Non-pigmented ciliary epithelial cell (primary cell): Measurements from ENCODE around the gene KREMEN1.

Experiments
- DNase-seq: peaks from one replicate; pipeline ENCODE4 v3.0.0-alpha.2; 2010; ENCODE audit warnings: low read depth

Gene KREMEN1

DNA sequence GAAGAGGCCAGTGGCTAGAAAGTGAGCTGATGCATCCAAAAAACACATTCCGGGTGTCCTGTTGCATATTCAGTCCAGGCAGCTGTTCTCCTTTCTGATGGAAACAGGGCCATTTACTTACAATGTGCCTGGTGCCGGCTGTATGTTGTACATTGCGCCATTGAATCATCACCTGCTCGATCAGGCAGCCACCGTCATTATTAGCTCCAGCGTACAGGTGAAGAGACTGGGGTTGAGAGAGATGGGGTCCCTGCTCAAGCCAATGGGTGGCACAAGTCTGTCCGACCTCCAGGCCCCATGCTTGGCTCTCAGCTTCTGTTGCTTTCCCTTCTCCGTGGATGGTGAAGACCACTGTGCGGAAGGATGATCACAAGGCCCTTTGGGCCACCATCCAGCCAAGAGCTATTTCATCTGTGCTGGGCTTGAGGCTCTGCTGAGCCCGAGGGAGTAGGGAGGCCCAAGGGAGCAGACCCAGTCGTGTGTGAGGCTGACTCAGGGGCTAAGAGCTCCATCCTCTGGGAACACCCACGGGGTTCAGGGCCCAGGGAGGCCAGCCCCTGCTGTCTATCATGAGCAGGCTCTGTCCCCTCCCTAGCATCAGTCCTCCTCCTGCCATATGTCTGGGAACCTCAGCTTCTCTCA is 112.1 kb downstream of the KREMEN1 start:
- no peak for DNase-seq

DNA sequence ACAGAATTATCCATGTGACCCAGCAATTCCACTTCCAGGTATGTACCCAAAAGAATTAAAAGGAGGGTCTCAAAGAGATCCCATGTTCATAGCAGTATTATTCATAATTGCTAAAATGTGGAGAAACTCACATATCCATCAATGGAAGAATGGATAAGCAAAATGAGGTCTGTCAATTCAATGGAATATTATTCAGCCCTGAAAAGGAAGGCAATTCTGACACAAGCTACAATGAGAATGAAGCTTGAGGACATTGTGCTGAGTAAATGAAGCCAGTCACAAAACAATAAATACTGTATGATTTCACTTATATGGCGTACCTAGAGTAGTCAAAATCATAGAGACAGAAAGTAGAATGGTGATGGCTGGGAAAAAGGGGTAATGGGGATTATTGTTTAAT is 113.5 kb downstream of the KREMEN1 start:
- no peak for DNase-seq

DNA sequence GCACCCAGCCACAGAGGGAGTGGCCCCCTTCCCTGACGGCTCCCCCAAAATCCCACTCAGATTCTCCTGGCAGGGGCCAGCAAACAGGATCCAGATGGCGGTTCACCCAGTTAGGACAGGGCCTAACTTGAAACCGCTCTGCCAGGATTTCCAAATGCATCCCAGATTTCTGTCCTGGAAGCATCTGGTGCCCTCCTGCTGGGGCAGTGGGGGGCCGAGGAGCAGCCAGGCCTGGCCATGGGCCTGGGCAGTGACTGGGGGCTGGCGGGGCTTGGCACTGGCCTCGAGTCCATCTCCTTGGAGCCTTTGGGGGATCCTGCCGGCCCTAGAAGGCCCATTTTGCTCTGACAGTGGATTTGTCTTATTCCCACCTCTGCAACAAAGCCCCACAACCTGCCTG is 115.0 kb downstream of the KREMEN1 start:
- no peak for DNase-seq

DNA sequence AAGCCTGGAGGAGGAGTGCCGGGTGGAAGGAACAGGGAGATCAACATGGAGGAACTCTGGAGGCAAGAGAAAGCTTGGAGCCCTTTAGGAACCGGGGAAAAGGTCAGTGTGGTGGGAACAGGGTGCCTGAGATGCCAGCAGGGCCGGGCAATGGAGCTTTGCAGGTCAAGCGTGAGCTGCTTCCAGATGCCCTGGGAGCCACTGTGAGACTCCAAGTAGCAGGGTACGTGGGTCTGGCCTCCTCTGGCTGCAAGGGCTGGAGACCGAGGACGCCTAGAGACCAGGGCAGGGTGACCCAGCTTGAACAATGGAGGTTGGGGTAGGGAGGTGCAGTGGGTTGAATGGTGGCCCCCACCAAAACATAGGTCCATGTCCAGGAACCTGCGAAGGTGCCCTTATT is 117.2 kb downstream of the KREMEN1 start:
- no peak for DNase-seq

DNA sequence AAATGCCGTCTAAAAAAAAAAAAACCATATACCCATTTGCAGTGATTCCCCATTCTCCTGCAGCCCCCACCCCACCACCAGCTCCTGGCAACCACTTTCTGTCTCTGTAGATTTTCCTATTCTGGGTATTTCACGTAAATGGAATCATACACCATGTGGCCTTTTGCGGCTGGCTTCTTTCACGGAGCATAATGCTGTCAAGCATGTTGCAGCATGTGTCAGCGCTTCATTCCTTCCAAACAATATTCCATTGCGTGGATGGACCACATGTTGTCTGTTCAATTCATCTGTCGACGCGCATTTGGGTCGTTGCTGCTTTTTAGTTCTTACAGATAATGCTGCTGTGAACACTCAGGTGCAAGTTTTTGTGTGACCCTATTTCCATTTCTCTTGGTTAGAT is 118.1 kb downstream of the KREMEN1 start:
- no peak for DNase-seq

DNA sequence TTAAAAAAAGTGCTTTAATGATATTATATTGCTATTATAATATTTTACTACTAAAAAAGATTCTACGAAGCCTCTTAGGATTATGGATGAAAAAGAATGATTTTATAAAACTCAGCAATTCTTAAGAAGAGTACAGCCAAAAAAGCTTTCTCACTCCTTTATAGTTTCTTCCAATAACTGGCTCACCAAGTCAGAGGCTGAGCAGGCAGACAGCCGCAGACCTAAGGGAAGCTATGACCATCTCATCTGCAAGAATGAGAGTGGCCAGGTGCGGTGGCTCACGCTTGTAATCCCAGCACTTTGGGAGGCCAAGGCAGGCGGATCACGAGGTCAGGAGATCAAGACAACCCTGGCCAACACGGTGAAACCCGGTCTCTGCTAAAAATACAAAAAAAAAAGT is 120.2 kb downstream of the KREMEN1 start:
- DNase-seq, result no peak

DNA sequence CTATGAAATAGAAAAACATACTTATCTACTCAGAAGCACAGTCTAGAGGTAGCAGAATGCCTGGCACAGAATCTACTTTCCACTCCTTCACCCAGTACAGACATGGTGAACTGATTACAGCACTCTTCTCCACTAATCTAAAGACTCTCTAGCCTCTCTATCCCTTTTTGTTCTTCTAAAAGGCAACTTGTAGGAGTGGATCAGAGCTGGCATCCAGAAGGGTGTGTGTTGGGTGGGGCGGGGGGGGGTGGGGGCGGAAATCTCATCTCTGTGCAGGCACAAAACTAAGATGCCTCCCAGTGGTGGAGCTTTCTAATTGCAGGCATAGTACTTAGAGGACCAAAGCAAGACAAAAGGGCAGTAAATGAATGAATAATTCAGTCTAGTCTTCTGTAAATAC is 121.3 kb downstream of the KREMEN1 start:
- no peak for DNase-seq

DNA sequence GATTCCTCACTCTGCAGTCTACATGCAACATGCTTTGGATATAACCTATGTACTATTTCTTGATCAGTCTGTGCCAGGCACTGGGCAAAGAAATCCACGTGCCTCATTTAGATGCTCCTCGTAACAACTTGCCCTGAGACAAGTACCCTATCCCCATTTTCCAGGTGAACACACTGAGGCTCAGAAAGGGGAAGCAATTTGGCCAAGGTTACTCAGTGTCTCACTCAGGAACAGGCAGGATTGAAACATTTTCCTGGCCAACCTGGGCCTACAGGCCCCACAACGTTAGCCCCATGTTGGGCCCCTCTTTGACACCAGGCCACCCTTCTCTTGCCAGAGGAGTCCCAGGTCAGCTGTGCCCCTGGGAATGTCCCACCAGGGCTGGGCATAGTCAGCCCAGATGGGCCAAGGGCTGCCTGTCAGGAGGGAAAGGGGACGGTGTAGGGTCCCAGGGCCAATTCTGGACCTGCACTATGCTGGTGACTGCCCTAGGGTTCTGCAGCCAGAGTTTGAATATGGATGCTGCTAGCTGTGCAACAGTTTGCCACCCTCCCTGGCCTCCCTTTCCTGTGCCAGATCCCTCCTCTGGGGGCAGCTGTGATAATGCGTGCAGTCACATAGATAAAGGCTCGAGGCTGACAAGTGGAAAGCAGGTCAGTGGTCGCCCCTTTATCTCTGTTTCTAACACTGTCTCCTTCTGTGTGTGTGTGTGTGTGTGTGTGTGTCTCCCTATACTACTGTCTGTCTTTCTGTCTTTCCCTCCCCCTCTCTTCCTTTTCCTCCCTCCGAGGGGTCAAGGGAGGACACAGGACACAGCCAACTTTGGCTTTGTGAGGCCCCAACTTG is 122.5 kb downstream of the KREMEN1 start:
- no peak for DNase-seq

DNA sequence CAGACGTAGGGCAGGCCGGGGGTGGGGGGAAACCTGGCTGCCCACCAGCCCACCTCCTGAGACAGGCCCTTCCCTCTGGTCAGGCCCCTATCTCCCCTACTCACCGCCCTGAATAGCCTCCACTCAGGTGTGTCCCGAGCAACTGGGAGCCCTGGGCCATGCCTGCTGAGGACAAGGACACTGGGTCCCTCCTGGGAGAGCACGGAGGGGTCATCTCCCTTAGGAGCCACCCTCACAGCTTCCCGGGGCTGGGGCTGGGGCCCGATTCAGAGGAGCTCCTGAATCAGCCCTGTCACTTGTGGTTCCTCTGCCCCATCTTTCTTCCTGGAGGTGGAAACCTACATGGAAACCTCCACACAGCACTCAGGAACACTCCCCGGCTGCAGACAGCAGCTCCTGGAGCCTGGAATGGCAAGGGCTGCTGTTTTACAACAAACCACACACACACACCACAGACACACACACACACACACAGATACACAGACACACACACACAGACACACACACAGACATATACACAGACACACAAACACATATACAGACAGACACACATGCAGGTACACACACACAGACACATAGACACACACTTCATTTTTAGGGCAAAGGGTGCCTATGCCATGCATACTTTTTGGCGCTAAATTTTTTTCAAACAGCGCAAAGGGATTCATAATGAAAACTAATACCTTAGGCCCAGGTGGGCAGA is 123.3 kb downstream of the KREMEN1 start:
- no peak for DNase-seq

DNA sequence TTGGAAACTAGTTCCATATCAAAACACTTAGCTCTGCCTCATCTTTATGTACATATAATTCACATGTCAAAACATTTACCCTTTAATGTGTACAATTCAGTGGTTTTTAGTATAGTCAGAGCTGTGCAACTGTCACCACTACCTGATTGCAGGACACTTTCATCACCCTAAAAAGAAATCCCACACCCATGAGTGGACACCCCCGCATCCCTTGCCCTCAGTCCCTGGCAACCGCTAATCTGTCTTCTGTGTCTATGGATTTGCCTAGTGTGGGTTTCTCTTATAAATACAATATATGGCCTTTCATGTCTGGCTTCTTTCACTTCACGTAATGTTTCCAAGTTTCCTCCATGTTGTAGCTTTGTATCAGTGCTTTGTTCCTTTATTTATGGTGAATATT is 124.3 kb downstream of the KREMEN1 start:
- DNase-seq, result no peak

DNA sequence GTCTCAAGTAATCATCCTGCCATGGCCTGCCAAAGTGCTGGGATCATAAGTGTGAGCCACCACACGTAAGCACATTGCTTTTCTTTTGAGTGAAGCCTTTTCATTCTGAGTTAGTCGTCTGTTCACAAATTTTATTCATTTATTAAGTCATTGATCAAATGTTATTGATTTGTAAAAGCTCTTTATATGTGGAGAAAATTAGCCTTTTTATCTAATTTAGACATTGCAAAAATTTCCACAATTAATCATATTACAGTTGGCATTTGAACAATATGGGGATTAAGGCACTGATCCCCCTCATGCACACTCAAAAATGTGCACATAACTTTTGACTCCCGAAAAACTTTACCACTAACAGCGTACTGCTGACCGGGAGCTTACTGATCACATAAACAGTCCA is 125.4 kb downstream of the KREMEN1 start:
- no peak for DNase-seq

DNA sequence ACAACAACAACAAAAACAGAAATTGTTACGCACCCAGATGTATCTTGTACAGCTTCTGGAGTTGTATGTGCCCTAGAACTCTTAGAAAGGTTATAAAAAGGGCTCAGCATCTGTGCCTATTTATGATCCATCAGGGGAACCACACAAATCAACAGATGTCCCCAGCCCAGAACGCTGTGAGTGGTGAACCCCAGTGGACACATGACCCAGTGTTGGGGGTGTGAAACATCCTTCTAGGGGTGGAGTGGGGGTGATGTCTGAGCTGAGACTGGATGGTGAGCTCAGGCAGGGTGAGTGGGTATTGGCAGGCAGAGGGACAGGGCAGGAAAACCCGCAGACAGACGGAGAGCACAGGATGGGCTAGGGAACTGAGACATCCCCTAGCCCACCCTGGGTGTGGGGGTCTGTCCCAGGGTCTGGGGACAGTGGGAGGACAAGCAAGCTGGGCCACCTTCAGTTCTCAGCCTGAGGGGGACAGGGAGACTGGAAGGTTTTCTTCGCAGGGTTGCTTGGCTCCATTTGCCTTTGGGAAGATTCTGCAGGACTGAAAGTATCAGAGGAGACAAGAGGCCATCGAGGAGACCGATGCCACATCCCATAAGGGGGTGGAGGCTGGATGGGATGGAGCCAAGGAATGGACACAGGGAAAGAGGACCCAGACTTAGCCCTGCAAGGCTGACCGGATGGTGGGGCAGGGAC is 127.0 kb downstream of the KREMEN1 start:
- DNase-seq, result no peak

DNA sequence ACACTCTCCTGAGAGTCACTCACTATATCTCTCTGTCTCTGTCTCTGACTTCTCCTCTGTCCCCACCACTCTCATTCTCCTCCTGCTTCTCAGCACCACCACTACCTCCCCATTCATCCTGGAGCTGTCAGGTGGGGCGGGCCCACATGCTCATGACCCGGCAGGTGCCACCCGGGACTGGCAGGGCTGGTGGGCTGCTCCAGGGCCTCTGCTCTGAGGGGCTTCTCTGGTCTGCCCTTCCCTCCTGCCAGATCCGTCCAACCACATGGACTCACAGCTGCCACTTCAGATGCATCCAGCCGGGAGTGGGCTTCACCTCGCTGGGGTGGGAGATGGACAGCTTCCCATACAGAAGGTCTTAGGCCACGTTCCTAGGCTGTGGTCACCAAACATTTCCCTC is 128.1 kb downstream of the KREMEN1 start:
- DNase-seq, result no peak

DNA sequence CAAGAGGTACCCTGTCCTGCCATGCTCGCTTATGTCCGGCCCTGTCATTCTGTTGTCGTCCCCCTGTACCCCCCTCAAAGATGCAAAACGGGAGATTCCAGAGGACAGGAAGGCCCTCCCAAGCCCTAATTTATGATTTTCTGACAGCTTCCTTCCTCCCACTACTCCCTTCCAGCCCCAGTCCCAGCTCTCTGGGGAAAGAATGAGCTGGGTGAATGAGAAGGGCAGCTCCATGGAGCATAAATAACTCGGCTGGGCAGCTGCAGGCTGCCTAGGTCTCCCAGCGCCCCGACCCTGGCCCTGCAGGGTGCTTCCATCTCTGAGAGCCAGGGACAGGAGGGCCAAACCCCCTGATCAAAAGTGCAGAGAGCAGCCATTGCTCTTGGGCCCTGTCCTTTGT is 128.9 kb downstream of the KREMEN1 start:
- no peak for DNase-seq

DNA sequence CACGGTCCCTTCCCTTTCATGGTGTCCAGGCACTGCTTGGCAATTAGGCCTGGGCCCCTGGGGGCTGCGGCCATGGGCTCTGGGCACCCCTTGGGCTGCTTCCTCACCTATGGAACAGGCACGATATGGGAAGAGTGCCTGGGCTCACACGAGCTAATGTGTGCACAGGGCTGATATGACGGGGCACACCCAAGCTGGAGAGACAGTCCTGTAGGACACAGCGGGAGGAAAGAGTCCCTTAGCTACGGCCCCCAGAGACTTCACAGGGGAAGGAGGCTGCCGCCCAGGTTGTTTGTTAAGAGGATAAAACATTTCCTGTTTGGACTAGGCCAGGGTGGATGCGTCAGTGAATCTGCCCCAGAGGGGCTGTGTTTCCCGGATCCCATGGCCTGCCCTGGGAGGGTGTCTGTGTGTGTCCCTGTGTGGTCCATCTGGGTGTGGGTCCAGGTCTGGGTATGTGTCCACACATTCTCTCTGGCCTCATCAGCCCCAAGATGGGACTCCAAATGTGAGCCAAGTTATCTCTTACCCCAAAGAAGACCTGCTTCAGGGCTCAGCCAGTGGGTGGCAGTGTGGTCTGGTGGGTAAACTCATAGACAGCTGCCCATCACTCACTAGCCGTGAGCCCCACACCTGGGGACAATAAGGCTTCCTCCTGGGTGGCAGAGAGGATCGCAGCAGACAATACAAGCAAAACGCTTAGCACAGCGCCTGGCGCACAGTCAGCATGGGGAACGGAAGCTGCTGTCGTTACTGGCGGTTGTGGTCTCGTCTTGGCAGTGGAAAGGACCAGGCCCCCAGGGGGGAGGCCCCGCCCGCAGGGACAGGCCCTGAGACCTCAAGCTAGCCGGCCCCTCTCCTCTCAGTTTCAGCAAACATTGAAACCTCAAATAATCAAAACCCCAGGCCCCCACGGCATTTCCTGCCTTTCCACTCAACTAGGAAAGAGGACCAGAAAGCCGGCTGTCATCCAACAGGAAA is 129.7 kb downstream of the KREMEN1 start:
- DNase-seq, result no peak

DNA sequence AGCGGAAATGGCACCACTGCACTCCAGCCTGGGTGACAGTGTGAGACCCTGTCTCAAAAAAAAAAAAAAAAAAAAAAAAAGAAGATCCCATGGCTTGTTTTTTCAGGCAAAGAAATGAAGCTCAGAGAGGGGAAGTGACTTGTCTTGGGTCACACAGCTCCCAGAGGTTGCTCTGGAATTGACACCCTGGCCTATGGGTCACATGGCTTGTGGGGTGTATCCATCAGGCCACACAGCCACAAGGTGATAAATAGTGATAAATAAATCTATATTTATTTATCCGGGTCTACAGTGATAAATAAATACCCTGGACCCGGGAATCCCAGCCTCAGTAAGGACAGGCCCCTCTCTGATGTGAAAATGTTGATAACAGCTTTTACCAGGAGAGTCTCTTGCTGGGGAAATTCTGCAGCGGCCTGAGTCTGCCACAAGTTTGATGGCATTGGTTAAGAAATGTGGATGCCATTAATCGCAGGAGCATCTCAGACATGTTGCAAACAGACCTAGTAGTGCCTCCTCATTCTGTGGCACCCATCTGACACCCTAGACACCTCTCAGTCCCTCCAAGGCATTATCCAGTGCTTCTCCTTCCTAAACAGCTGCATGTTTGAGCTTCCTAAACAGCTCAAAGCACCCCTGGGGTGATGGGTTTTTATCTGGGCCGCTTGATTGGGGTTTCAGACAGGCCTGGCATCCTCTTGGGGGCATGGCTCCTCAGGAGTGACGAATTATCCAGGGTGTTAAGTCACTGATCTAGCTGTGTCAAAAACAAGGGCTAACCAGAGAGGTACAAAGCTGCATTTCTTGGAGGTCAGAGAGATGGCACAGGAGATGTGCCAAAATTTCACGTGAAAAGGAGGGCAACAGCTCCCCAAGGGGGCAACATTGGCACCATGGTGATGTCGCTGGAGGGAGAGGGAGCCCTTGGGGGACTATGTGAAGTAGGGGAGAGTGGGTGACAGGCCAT is 130.9 kb downstream of the KREMEN1 start:
- no peak for DNase-seq

DNA sequence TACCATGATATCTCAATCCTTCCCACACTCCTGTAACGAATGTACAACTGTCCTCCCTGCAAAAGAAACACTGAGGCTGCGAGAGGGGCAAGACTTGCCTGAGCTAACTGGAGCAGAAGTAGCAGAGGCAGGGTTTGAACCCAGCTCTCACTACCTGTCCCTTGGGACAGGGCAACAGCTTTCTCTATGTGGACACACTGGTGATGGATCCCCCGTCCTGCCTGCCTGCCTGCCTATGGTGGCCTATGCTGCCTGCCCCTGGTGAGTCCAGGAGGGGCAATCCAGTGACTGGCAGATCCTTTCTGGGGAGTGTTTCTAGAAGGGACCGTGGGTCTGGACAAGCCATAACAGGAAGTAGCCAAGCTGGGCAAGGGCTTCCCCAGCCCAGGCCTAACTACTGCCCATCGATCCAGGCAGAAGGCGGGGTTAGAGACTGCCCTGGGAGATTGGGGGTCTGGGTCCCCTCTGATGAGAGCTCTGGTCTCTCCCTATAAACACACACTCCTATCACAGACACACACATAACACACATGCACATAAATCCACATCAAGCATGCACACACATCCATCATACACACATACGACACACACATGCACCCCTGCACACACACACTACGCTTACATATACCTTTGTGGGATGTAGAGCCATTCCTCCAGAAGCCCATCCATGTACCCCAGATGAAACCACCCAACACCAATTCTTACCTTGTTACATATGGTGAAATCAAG is 131.8 kb downstream of the KREMEN1 start:
- DNase-seq, result no peak

DNA sequence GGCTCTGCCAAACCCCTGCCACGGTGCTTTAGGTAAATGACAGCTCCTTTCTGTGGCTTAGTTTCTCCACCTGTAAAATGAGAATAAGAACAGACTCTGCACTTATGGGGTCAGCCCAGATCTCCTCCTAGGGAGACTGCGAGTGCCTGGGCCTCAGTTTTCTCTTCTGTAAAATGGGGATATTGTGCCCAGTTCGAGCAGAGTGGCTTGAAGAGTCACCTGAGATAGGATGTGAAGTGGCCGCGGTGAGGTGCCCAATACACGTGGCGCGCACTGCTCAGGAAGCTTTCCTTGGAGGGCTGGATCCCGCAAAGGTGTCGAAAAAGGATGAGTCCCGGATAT is 132.4 kb downstream of the KREMEN1 start:
- no peak for DNase-seq

DNA sequence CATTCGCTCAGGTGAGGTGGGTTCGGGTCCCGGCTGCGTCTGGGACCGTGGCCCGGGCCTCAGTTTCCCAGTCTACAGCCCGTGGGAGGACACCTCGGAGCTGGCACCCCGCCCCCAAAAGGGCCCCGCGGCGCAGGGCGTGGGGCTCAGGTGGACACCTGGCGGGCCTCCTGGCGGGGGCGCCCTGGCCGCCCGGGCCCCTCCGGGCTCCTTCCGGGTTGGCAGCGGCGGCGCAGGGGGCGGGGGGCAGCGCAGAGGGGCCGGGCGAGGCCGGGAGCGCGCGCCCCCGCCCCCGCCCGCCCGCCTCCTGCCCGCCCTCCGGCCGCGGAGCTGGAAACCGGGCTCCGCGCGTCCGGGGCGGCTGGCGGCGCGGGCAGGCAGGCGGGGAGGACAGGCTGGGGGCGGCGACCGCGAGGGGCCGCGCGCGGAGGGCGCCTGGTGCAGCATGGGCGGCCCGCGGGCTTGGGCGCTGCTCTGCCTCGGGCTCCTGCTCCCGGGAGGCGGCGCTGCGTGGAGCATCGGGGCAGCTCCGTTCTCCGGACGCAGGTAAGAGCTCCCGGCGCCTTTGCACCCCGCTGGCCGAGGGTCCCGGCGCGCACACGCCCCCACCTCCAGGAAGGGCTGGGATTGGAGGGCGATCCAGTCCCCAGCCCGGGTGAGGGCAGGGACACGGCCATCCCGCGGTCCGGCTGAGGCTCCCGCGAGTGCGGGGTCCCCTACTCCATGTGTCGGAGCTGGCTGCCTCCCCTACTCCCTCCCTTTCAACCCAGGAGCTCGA is 132.9 kb downstream of the KREMEN1 start, which contains the start of gene EMID1:
EMID1 (plus strand) TSS at position 303 of the 778 bp plus-strand sequence; CDS start at position 446, 143 bp downstream.
- DNase-seq, result no peak
